HEK293 (cell line): ENCODE results near the gene CFAP46.
A peak's percentile ranks its signal among the peaks of the same experiment; 100 is the strongest.

Source experiments
- CTCF ChIA-PET: fragments of 350-600 bp; formaldehyde crosslinking; extraction: SDS; loops from one replicate; lab custom pipeline; 2021; ENCODE audit warnings: antibody characterized with exemption; lab: Yijun Ruan, JAX
- POLR2A ChIA-PET: fragments of 300-600 bp; formaldehyde crosslinking; extraction: SDS; loops from one replicate; lab custom pipeline; 2020; ENCODE audit warnings: antibody characterized with exemption, inconsistent platforms; lab: Yijun Ruan, JAX
- H3K27ac ChIP-seq: fragments of 200-500 bp; sonication (Bioruptor generic); 2 replicates; pipeline ENCODE4 v1.5.1; 2014; ENCODE audit warnings: low read depth, low read length, control low read depth, inconsistent platforms; ENCODE audit errors: extremely low read depth
- H3K36me3 ChIP-seq, 2 experiments: fragments of 200-500 bp in 1 of 2; sonication (Bioruptor generic) in 1 of 2; 1 replicate in 1 of 2; 2 replicates in 1 of 2; pipeline ENCODE4 v1.5.1; 2014 to 2017; ENCODE audit warnings: inconsistent platforms in 2 of 2, low read length in 2 of 2; ENCODE audit not compliant: control insufficient read depth in 2 of 2, insufficient read depth in 1 of 2
- H3K4me1 ChIP-seq: fragments of 200-500 bp; sonication (Bioruptor generic); 2 replicates; pipeline ENCODE4 v1.5.1; 2014; ENCODE audit warnings: mild to moderate bottlenecking, low read length, inconsistent platforms; ENCODE audit not compliant: control insufficient read depth, insufficient read depth
- H3K4me3 ChIP-seq: 2 replicates; pipeline ENCODE4 v1.5.1; 2011; ENCODE audit warnings: low read depth, mild to moderate bottlenecking, control low read depth, low read length, moderate library complexity
- H3K9me3 ChIP-seq: fragments of 200-500 bp; sonication (Bioruptor generic); 2 replicates; pipeline ENCODE4 v1.5.1; 2014; ENCODE audit warnings: low read depth, low read length, inconsistent platforms; ENCODE audit not compliant: control insufficient read depth, insufficient read depth
- BCL11A ChIP-seq: fragments of 450-650 bp; formaldehyde crosslinking; IDR thresholded peaks from 2 replicates; pipeline ENCODE4 v1.5.1; 2016; ENCODE audit warnings: low read depth, missing biosample characterization, missing genetic modification characterization
- GLIS1 ChIP-seq: fragments of 450-650 bp; formaldehyde crosslinking; IDR thresholded peaks from 2 replicates; pipeline ENCODE4 v1.5.1; 2016; ENCODE audit warnings: missing biosample characterization, missing genetic modification characterization
- OSR2 ChIP-seq: fragments of 450-650 bp; formaldehyde crosslinking; IDR thresholded peaks from 2 replicates; pipeline ENCODE4 v1.5.1; 2016; ENCODE audit warnings: missing biosample characterization, missing genetic modification characterization
- ZBTB8A ChIP-seq: fragments of 450-650 bp; formaldehyde crosslinking; IDR thresholded peaks from 2 replicates; pipeline ENCODE4 v1.5.1; 2016; ENCODE audit warnings: missing biosample characterization, missing genetic modification characterization
- ZFHX2 ChIP-seq: fragments of 450-650 bp; formaldehyde crosslinking; conservative IDR thresholded peaks from 2 replicates; pipeline ENCODE4 v1.5.1; 2016; ENCODE audit warnings: missing biosample characterization, missing genetic modification characterization
- ZIC2 ChIP-seq: fragments of 450-650 bp; formaldehyde crosslinking; IDR thresholded peaks from 2 replicates; pipeline ENCODE4 v1.5.1; 2016; ENCODE audit warnings: missing biosample characterization, missing genetic modification characterization
- ZNF112 ChIP-seq: fragments of 450-650 bp; formaldehyde crosslinking; IDR thresholded peaks from 2 replicates; pipeline ENCODE4 v1.5.0; 2017; ENCODE audit warnings: missing biosample characterization, missing genetic modification characterization
- ZNF133 ChIP-seq: fragments of 450-650 bp; formaldehyde crosslinking; IDR thresholded peaks from 2 replicates; pipeline ENCODE4 v1.5.1; 2016; ENCODE audit warnings: missing biosample characterization, missing genetic modification characterization
- ZNF146 ChIP-seq: fragments of 450-650 bp; formaldehyde crosslinking; IDR thresholded peaks from 2 replicates; pipeline ENCODE4 v1.5.1; 2016; ENCODE audit warnings: missing biosample characterization, missing genetic modification characterization
- ZNF211 ChIP-seq: fragments of 450-650 bp; formaldehyde crosslinking; IDR thresholded peaks from 2 replicates; pipeline ENCODE4 v1.5.1; 2016; ENCODE audit warnings: low read depth, missing biosample characterization, missing genetic modification characterization
- ZNF354C ChIP-seq: fragments of 450-650 bp; formaldehyde crosslinking; IDR thresholded peaks from 2 replicates; pipeline ENCODE4 v1.5.1; 2016; ENCODE audit warnings: missing biosample characterization, missing genetic modification characterization, low read depth, borderline replicate concordance
- ZNF48 ChIP-seq: fragments of 450-650 bp; formaldehyde crosslinking; IDR thresholded peaks from 2 replicates; pipeline ENCODE4 v1.5.1; 2016; ENCODE audit warnings: missing biosample characterization, missing genetic modification characterization
- ZNF600 ChIP-seq: fragments of 450-650 bp; formaldehyde crosslinking; IDR thresholded peaks from 2 replicates; pipeline ENCODE4 v1.5.1; 2016; ENCODE audit warnings: missing biosample characterization, missing genetic modification characterization
- ZNF76 ChIP-seq: fragments of 450-650 bp; formaldehyde crosslinking; IDR thresholded peaks from 2 replicates; pipeline ENCODE4; 2016; ENCODE audit warnings: low read depth, missing biosample characterization, missing genetic modification characterization, borderline replicate concordance
- ZNF768 ChIP-seq: fragments of 450-650 bp; formaldehyde crosslinking; IDR thresholded peaks from 2 replicates; pipeline ENCODE4 v1.5.1; 2018; ENCODE audit warnings: missing biosample characterization, mild to moderate bottlenecking, missing genetic modification characterization
- ZNF837 ChIP-seq: fragments of 450-650 bp; formaldehyde crosslinking; IDR thresholded peaks from 2 replicates; pipeline ENCODE4 v1.5.1; 2016; ENCODE audit warnings: missing biosample characterization, missing genetic modification characterization
- ZNF843 ChIP-seq: fragments of 450-650 bp; formaldehyde crosslinking; IDR thresholded peaks from 2 replicates; pipeline ENCODE4 v1.5.1; 2016; ENCODE audit warnings: missing biosample characterization, missing genetic modification characterization
- TF ChIP-seq, protein P1 (sequence below): fragments of 450-650 bp; formaldehyde crosslinking; IDR thresholded peaks from 2 replicates; pipeline ENCODE4 v1.5.1; 2017; ENCODE audit warnings: missing biosample characterization, missing genetic modification characterization

CFAP46 gene

DNA sequence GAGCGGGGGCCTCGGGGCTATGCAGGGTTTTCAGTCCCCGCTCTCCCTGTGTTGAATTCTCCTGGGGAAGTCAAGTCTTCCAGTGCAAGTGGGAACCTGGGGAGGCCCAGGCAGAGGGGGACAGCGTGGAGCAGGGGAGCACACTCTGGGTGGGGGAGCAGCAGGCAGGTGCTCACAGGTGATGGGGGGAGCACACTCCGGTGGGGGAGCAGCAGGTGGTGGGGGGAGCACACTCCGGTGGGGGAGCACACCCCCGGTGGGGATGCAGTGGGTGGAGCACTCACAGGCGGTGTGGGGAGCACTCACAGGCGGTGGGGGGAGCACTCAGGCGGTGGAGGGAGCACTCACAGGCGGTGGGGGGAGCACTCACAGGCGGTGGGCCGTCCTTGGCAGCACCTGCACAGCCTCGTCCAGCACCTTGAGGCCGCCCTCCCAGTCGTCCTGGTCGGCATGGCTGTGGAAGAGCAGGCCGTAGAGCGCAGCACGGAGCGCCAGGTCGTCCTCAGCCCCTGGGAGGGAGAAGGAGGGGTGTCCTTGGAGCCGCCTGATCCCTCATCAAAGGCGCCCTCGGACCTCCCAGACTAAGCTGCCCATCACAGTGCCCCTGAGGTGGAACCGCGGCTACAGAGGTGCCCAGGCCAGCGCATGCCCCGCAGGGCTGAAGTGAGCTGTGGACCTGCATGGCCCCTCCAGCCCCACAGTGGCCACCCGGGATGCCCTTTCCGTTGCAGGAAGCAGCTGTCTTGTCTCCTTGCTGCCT, 56.7 kb downstream of the CFAP46 start (continued):
- TF ChIP-seq, protein P1, sequence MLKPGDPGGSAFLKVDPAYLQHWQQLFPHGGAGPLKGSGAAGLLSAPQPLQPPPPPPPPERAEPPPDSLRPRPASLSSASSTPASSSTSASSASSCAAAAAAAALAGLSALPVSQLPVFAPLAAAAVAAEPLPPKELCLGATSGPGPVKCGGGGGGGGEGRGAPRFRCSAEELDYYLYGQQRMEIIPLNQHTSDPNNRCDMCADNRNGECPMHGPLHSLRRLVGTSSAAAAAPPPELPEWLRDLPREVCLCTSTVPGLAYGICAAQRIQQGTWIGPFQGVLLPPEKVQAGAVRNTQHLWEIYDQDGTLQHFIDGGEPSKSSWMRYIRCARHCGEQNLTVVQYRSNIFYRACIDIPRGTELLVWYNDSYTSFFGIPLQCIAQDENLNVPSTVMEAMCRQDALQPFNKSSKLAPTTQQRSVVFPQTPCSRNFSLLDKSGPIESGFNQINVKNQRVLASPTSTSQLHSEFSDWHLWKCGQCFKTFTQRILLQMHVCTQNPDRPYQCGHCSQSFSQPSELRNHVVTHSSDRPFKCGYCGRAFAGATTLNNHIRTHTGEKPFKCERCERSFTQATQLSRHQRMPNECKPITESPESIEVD (tag by site-specific recombination), result no peak

DNA sequence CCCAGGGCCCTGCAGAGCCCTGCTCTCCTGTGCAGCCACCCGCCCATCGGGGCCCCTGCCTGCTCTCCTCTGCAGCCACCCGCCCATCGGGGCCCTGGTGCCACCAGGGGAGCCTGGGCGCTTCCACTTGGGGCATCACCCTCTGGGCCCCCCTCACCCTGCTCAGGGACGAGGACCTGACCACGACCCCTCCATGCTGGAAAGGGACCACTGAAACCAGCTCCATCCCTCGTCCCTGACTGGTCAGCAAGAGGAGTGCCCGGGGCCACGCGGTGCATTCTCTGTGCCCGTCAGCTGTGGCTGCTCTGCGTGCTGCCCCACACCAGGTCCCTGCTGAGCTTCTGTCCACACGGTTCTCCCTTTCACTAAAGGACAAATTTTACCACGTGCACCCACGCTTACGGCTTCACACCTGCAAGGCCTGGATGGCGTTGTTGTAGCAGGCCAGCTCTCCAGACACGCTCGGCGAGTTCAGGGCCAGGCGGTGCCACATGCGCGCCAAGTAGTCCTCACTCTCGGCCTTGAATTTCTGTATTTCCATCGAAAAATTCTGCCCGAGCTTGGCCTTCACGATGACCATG, 57.6 kb downstream of the CFAP46 start:
- Histone ChIP-seq H3K27ac (no peak overlapping the region), H3K36me3 (no peaks in the 10 kb centered on the region), H3K9me3 (no peaks in the 10 kb centered on the region), H3K4me1 (no peaks in the 10 kb centered on the region), H3K4me3 (no peak overlapping the region)
- ChIA-PET CTCF (interaction anchor here (0.5 to 0.6 kb wide), 2 partner anchors 10 to 20 kb away, joined by 3 to 4 read pairs; no protein-coding TSS in a partner anchor), POLR2A (no interaction called here)
- no peak for TF ChIP-seq ZNF133 (tag by site-specific recombination)
- no peak for TF ChIP-seq ZNF146 (tag by site-specific recombination)
- TF ChIP-seq BCL11A (tag by site-specific recombination), result no peak
- TF ChIP-seq ZNF76, result no peak
- TF ChIP-seq OSR2, result no peak

DNA sequence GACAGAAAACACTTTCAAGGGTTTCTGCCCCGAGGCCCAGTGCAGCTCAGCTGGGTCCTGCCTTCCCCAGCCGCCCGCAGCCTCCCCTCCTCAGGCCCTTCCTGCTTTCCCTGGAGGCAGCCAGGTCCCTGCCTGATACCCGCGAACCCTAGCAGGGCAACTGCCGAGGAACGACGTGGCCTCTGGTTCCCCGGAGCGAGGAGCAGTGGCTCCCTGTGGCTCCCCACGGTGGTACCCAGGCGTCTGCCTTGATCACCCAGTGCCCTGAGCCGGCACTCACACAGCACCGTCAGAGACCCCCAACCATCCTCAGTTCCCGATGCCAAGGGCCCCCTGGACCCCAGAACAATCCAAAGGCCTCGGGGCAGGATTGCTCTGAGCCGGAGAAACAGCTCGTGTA, 58.3 kb downstream of the CFAP46 start:
- H3K9me3 ChIP-seq, result no peaks in the 10 kb centered on the region
- no peaks in the 10 kb centered on the region for H3K4me1 ChIP-seq
- TF ChIP-seq ZNF837 (tag by site-specific recombination) (no peak), ZNF48 (no peak), ZNF768 (tag by site-specific recombination) (no peak), ZNF112 (no peak), ZNF211 (tag by site-specific recombination) (no peak)
- no peaks in the 10 kb centered on the region for H3K36me3 ChIP-seq
- POLR2A ChIA-PET, result no interaction called here
- H3K4me3 ChIP-seq, result no peak overlapping the region
- CTCF ChIA-PET, result no interaction called here
- no peak overlapping the region for H3K27ac ChIP-seq

DNA sequence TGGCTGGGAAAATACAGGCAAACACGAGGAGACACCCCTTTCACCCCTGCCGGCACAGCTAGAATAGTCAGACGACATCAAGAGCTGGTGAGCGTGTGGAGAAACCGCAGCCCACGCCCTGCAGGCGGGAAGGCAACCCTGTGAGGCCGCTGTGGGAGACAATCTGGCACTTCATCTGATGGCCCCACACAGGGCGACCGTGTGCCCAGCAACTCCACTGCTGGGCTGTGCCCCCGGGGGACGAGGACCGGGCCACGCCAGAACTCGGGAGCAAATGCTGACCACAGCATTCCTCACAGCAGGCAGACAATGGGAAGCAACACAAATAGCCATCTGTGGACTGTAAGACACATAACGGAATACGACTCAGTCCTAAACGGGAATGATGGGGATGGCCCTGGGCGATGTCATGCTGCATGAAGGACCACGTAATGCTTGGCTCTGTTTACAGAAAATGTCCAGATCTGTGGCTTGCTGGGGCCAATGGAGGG, 58.9 kb downstream of the CFAP46 start:
- peak; percentile 94 for TF ChIP-seq GLIS1 (tag by site-specific recombination)
- peak; percentile 62; the same call in 1 of the 2 replicates for TF ChIP-seq ZNF600 (tag by site-specific recombination)
- peak; percentile 100 for TF ChIP-seq ZIC2 (tag by site-specific recombination)
- TF ChIP-seq ZFHX2, result peak; percentile 51
- TF ChIP-seq ZBTB8A (tag by site-specific recombination), result peak; percentile 43; the same call in 1 of the 2 replicates
- TF ChIP-seq ZNF354C (tag by site-specific recombination), result no peak
- no peak for TF ChIP-seq ZNF843 (tag by site-specific recombination)
- Histone ChIP-seq H3K4me3 (no peak overlapping the region), H3K4me1 (no peaks in the 10 kb centered on the region), H3K9me3 (no peaks in the 10 kb centered on the region), H3K27ac (no peak overlapping the region), H3K36me3 (no peaks in the 10 kb centered on the region)
- POLR2A ChIA-PET, result no interaction called here
- CTCF ChIA-PET, result interaction anchor here (0.7 to 1.8 kb wide), 2 partner anchors 21 to 223 kb away, joined by 4 to 5 read pairs; no protein-coding TSS in a partner anchor
